HEK293 (cell line): Measurements from ENCODE around the gene FRAS1.

Experiments
- ATF2 ChIP-seq: fragments of 450-650 bp; formaldehyde crosslinking; IDR thresholded peaks from 2 replicates; pipeline ENCODE4 v1.5.1; 2016; ENCODE audit warnings: missing biosample characterization, missing genetic modification characterization, low read depth
- CTCF ChIP-seq: fragments of 450-650 bp; formaldehyde crosslinking; IDR thresholded peaks from 2 replicates; pipeline ENCODE4 v1.5.1; 2016; ENCODE audit warnings: missing biosample characterization, missing genetic modification characterization
- KLF16 ChIP-seq: fragments of 450-650 bp; formaldehyde crosslinking; IDR thresholded peaks from 2 replicates; pipeline ENCODE4 v1.5.1; 2017; ENCODE audit warnings: missing biosample characterization, missing genetic modification characterization
- OVOL3 ChIP-seq: fragments of 450-650 bp; formaldehyde crosslinking; IDR thresholded peaks from 2 replicates; pipeline ENCODE4 v1.5.1; 2016; ENCODE audit warnings: missing biosample characterization, missing genetic modification characterization
- YY1 ChIP-seq: fragments of 450-650 bp; formaldehyde crosslinking; IDR thresholded peaks from 2 replicates; pipeline ENCODE4 v1.5.1; 2018; ENCODE audit warnings: missing biosample characterization, missing genetic modification characterization
- ZNF138 ChIP-seq: fragments of 450-650 bp; formaldehyde crosslinking; IDR thresholded peaks from 2 replicates; pipeline ENCODE4 v1.5.1; 2016; ENCODE audit warnings: missing biosample characterization, missing genetic modification characterization, borderline replicate concordance
- ZNF174 ChIP-seq: fragments of 450-650 bp; formaldehyde crosslinking; IDR thresholded peaks from 2 replicates; pipeline ENCODE4 v1.5.0; 2017; ENCODE audit warnings: missing biosample characterization, mild to moderate bottlenecking, missing genetic modification characterization
- ZNF175 ChIP-seq: fragments of 450-650 bp; formaldehyde crosslinking; IDR thresholded peaks from 2 replicates; pipeline ENCODE4 v1.5.1; 2016; ENCODE audit warnings: missing biosample characterization, missing genetic modification characterization
- ZNF580 ChIP-seq: fragments of 450-650 bp; formaldehyde crosslinking; IDR thresholded peaks from 2 replicates; pipeline ENCODE4 v1.5.1; 2016; ENCODE audit warnings: missing biosample characterization, missing genetic modification characterization
- ZNF624 ChIP-seq: fragments of 450-650 bp; formaldehyde crosslinking; IDR thresholded peaks from 2 replicates; pipeline ENCODE4 v1.5.1; 2017; ENCODE audit warnings: missing biosample characterization, missing genetic modification characterization
- ZNF830 ChIP-seq: fragments of 450-650 bp; IDR thresholded peaks from 2 replicates; pipeline ENCODE4 v1.5.0; 2018; ENCODE audit warnings: missing biosample characterization, missing genetic modification characterization, low read depth, mild to moderate bottlenecking, moderate library complexity
- ZSCAN16 ChIP-seq: fragments of 450-650 bp; formaldehyde crosslinking; IDR thresholded peaks from 2 replicates; pipeline ENCODE4 v1.5.1; 2016; ENCODE audit warnings: missing biosample characterization, missing genetic modification characterization
- ZSCAN5A ChIP-seq: fragments of 450-650 bp; formaldehyde crosslinking; IDR thresholded peaks from 2 replicates; pipeline ENCODE4 v1.5.1; 2016; ENCODE audit warnings: missing biosample characterization, missing genetic modification characterization

GRCh38 chr4:78509043-78509442, 451.9 kb downstream of the FRAS1 start:
- TF ChIP-seq CTCF (tag by site-specific recombination) (no peak), OVOL3 (no peak), ZSCAN5A (tag by site-specific recombination) (no peak), ZNF624 (tag by site-specific recombination) (no peak), KLF16 (tag by site-specific recombination) (no peak), ATF2 (tag by site-specific recombination) (no peak), ZNF175 (tag by site-specific recombination) (no peak), ZSCAN16 (tag by site-specific recombination) (no peak), ZNF174 (no peak), ZNF138 (tag by site-specific recombination) (no peak), YY1 (tag by site-specific recombination) (no peak), ZNF580 (tag by site-specific recombination) (no peak), ZNF830 (tag by site-specific recombination) (no peak)
